Activated CD8-positive, alpha-beta memory T cell treated with anti-CD3 and anti-CD28 coated beads for 36 hours (primary cell): Measurements from ENCODE around the gene SURF2. TPM values are rescaled to one million over a fixed set of nuclear protein-coding genes. Genes with fewer than 3 reads are reported as not detected.

ENCODE experiments used
- CTCF ChIA-PET: fragments of 350-600 bp; sonication (Branson Sonifier 250); formaldehyde crosslinking; loops from one replicate; lab custom pipeline; 2021; ENCODE audit warnings: antibody characterized with exemption; lab: Charles Lee
- POLR2A ChIA-PET: fragments of 350-600 bp; sonication (Branson Sonifier 250); formaldehyde crosslinking; loops from one replicate; lab custom pipeline; 2021; ENCODE audit warnings: antibody characterized with exemption; lab: Charles Lee
- total RNA-seq, 2 experiments: library from RNA; stranded (reverse); gene quantifications; one replicate each; pipeline ENCODE4 v1.2.3, GENCODE V29; 2021

The SURF2 gene
- total RNA-seq, 2 experiments from 2014 or later = 29.7 to 30.9 TPM

DNA sequence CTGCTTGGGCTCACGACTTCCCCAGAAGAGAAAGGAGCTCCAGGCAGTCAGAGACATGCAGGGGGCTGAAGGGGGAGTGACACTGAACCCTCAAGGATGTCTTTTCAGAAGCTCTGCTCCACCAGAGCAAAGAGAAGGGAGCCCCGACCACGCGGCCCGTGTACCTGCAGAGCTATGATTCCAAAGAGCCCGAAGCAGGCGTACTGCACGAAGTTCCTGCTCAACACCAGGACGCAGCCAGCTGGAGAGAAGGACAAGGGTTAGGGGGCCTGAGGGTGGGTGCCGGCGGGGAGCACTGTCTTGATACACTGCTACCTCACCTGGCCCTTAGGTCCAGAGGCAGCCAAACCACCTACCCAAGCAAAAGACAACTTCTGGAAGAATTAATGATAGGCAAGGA lies 10.1 kb downstream of the SURF2 start:
- ChIA-PET CTCF (interaction anchor here (1.3 to 1.7 kb wide), 4 partner anchors 10 to 39 kb away, joined by 3 to 7 read pairs (median 4); partner anchors contain the start of genes SURF1 and SURF2), POLR2A (interaction anchor here (0.9 to 2.6 kb wide), 4 partner anchors 9 to 23 kb away, joined by 3 to 12 read pairs (median 6); partner anchors contain the start of genes MED22 and RPL7A)

DNA sequence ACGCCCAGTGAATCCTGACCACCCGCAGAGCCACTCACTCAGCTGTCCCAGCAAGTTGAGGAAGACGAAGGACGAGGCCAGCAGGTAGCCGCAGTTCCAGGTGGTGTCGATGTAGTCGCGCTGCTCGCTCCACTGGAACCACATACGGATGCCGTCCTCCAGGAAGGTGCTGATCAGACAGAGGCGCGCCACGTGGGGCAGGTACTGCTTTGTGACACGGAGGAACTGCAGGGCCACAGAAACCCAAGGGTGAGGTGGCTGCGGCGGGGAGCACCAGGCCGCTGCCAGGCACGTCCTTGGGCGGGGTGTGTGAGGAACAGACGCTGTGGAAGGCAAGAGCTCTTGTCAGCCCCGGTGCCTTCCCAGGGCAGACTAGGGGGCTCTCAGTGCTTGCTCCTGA lies 10.9 kb downstream of the SURF2 start:
- POLR2A ChIA-PET = interaction anchor here (0.7 to 2.6 kb wide), 2 partner anchors 11 to 16 kb away, joined by 4 to 12 read pairs; partner anchors contain the start of gene SURF1

DNA sequence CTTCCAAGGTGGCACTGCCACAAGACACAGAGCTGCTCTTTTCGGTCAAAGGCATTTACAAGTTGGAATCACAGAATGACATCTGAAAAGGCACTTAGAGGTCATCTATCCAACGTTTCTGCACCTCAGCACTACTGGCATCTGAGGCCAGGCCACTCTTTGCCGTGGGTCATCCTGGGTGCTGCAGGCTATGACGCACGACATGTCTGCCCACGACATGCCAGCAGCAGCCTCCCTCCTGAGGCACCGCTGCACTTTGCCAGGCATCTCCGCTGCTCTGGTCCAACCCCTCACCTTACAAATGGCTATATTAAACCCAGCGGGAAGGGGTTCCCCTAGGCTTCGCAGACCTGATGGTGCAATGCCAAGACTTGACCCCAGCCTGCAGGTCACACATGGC lies 11.4 kb downstream of the SURF2 start:
- CTCF ChIA-PET = interaction anchor here (1.6 kb wide), 1 partner anchor 29 kb away, joined by 3 read pairs; no protein-coding TSS in a partner anchor
- POLR2A ChIA-PET = interaction anchor here (0.7 to 10.0 kb wide), 3 partner anchors 11 to 19 kb away, joined by 4 to 172 read pairs (median 93); partner anchors contain the start of genes MED22, RPL7A, SURF1 and SURF2

More for the DNA sequence above, 10.9 kb downstream of the SURF2 start:
- CTCF ChIA-PET = interaction anchor here (1.6 kb wide), 1 partner anchor 28 kb away, joined by 3 read pairs; no protein-coding TSS in a partner anchor

DNA sequence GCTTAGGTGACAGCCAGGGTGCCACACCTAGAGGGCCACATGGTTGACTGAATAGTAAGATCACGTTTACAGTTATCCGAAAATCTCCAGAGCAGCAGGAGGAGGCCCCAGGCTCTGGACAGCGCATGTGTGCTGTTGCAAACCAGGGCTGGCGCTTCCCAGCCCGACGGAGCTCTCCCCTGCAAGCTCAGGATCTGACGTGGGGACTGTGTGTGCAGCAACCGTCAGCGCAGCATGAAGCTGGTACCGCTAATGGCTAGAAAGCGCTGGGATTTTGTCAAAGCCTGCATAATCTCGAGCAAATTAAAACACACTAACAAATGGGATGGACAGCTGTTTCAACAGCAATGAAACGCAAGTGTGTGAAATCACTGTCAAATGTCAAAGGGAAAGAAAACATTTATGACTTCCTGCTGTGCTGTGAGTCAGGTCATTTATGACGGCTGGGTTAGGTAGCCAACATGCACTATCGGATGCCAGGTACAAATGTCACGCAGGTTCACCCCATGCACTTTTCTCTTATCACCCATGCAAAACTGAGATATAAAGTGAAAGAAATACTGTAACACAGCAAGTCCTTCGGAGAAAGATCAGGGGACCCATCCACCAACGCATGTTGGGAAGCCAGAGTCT lies 12.0 kb downstream of the SURF2 start:
- POLR2A ChIA-PET = interaction anchor here (5.2 to 10.0 kb wide), 2 partner anchors 11 to 19 kb away, joined by 93 to 172 read pairs; partner anchors contain the start of genes MED22, RPL7A, SURF1 and SURF2
- CTCF ChIA-PET = no interaction called here

DNA sequence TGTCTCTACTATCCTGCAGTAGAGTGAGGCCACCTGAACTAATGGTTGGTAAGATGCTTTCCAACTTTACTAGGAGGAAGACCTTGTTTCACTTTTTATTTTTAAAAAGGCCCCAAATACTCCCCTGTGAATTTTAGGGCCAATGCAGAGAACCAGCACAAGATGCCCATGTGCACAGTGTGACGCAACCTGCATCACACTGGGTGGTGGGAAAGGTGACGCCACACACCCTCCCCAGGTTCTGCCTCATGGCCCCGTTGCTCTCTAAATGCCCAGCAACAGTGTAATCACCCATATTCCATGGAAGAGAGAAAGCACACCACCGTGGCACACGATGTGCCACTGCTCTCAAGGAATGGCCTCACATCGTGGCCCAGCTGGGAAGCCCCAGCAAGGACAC lies 13.1 kb downstream of the SURF2 start:
- CTCF ChIA-PET = interaction anchor here (1.2 to 4.0 kb wide), 6 partner anchors 10 to 31 kb away, joined by 3 to 41 read pairs (median 12); partner anchors contain the start of genes MED22, RPL7A, SURF1 and SURF2

DNA sequence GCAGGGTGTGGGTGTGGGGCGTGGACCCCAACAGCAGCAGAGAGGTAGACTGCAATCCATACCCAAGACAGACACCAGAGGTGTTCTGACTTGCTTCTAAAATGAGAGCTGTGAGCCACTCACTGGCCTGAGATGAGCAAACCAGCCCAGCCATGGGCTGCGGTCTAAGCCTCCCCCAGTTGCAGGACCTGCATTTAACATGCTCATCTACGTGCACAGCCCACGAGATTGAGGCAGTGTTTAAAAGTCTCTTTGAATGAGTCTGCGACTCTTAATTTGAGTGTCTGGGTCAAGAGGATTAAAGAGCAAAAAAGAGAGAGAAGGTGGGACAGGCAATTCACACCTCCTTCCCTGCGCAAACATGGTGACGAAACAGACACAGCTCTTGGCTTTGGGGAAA lies 13.6 kb downstream of the SURF2 start:
- ChIA-PET CTCF (interaction anchor here (1.2 to 4.0 kb wide), 6 partner anchors 10 to 30 kb away, joined by 3 to 41 read pairs (median 12); partner anchors contain the start of genes MED22, RPL7A, SURF1 and SURF2), POLR2A (interaction anchor here (1.7 to 10.0 kb wide), 3 partner anchors 13 to 90 kb away, joined by 4 to 172 read pairs (median 93); partner anchors contain the start of genes CACFD1, MED22, RPL7A and SURF1)

More for the DNA sequence above, 13.1 kb downstream of the SURF2 start:
- POLR2A ChIA-PET = interaction anchor here (1.7 to 10.0 kb wide), 3 partner anchors 12 to 90 kb away, joined by 4 to 172 read pairs (median 93); partner anchors contain the start of genes CACFD1, MED22, RPL7A and SURF1

DNA sequence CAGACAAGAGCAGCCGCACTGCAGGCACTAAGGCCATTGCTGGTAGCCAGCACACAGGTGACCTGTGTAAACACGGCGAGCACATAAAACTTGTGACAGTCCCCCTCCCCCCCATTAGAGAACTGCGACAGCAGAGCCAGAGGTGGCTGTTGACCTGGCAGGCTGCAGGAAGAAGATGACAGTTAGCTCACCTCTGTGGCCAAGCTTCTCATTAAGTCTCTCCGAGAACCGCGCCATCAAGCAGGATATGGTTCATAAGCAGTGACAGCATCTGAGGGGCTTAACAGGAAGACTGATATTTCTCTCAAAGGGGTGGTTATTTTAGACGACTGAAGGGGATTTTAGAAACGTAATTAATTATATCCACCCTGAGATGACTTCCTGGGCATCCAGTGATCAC lies 14.3 kb downstream of the SURF2 start:
- CTCF ChIA-PET = interaction anchor here (0.8 to 4.0 kb wide), 8 partner anchors 8 to 35 kb away, joined by 3 to 41 read pairs (median 5); partner anchors contain the start of genes MED22, RPL7A, SURF1 and SURF2
- POLR2A ChIA-PET = interaction anchor here (1.1 to 10.0 kb wide), 4 partner anchors 14 to 89 kb away, joined by 4 to 172 read pairs (median 48); partner anchors contain the start of genes CACFD1, MED22, RPL7A and SURF1

DNA sequence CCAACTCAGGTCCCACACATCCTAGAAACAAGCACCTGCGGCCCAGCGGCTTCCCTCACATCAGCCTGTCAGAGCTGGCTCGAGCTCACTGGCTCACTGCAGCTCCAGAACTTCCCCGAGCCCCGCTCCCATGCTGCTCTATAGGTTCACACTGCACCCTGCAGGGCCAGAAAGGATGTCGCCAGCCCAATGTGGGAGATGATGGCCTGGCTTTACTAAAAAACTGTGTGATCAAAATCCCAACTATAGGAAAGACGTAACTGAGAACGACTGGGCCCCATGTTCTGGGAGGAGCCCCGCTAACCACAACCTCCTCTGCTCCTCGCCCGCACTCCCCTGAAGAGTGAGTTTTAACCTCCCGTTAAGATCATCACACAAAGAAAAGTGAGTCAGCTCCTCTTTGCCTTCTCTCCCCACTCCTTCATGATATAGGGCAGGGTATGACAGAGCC lies 14.9 kb downstream of the SURF2 start:
- ChIA-PET POLR2A (interaction anchor here (1.1 to 10.0 kb wide), 5 partner anchors 8 to 88 kb away, joined by 4 to 172 read pairs (median 5); partner anchors contain the start of genes CACFD1, MED22, RPL7A and SURF1), CTCF (interaction anchor here (0.8 to 4.0 kb wide), 9 partner anchors 9 to 115 kb away, joined by 3 to 41 read pairs (median 5); partner anchors contain the start of genes MED22, RPL7A, SURF1 and SURF2)

DNA sequence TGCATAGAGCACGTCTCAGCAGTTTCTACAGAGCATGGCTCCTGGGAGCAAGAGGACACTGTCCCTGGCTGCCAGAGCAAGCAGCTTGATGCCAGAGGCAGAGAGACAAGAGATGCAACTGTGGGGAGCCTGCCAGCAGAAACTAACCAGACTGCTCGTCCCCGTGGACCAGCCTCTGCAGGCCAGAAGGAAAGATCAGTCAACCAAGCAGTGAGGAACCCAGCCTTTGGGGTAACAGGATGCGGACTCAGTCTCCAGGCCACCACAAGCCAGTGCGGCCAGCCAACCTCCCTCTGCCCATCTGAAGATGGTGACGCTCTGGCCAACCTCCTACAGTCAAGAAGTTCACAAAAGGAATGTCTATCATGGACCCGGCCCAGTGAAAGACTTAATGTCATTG lies 15.8 kb downstream of the SURF2 start:
- ChIA-PET POLR2A (interaction anchor here (0.7 to 10.0 kb wide), 5 partner anchors 9 to 45 kb away, joined by 3 to 172 read pairs (median 5); partner anchors contain the start of genes MED22, RPL7A, SURF1 and SURF2), CTCF (interaction anchor here (1.1 to 4.0 kb wide), 5 partner anchors 10 to 115 kb away, joined by 3 to 41 read pairs (median 5); partner anchors contain the start of genes MED22, RPL7A, SURF1 and SURF2)

DNA sequence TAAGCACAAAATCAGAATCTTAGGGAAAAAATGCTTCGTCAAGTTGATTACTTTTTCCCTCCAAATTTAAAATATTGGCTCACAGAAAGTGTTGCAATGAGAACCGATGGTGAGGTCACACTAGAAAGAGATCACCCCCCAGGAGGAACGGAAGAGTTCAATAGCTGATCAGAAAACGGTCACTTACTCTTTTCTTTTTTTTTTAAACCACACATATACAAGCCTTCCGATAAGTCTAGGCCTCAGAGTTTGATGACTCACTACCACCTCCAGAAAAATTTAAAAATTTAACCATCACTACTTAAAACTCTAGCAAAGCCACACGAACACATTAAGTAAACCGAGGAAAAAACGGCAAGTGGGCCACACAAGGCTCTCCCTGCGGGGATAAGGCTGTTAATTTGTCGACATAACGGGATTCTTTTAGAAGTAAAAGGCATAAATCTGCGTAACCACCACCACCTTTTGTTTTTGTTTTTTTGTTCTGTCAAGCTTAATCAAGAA lies 18.3 kb downstream of the SURF2 start:
- ChIA-PET CTCF (interaction anchor here (0.6 to 2.2 kb wide), 7 partner anchors 17 to 226 kb away, joined by 3 to 10 read pairs (median 4); no protein-coding TSS in a partner anchor), POLR2A (interaction anchor here (0.6 to 10.0 kb wide), 7 partner anchors 14 to 249 kb away, joined by 3 to 172 read pairs (median 7); partner anchors contain the start of genes ADAMTS13, MED22, RPL7A and SURF1)

DNA sequence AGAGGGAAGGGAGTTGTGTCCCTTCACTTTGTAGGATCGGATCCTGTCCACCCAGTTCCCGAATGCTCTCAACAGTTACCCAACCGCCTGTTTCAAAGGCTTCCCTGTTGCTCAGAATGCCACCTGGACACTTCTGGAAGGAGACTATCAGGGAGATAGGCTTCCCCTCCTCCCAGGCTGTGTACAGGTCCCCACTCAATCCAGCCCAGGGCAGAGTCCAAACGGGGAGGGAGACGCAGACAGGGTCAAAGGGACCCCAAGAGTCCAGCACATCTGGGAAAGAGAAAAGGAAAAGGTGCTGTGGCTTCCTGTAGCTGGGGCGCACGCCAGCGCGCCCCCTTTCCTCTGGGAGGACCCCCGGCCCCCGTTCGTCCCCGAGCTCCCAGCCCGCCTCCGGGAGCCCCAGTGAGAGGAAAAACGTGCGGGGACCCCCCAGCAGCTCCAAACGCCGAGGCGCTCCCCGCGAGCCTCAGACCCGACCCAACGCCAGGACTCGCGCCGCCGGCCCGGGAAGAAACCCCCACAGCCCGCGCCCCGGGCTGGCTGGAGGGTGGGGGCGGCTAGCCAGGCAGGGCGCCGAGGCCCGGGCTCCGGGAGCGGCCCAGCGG lies 18.9 kb downstream of the SURF2 start:
- ChIA-PET CTCF (interaction anchor here (0.6 to 2.2 kb wide), 7 partner anchors 18 to 227 kb away, joined by 3 to 10 read pairs (median 4); no protein-coding TSS in a partner anchor), POLR2A (interaction anchor here (0.8 to 10.0 kb wide), 6 partner anchors 15 to 250 kb away, joined by 4 to 172 read pairs (median 9); partner anchors contain the start of genes ADAMTS13, MED22, RPL7A and SURF1)

DNA sequence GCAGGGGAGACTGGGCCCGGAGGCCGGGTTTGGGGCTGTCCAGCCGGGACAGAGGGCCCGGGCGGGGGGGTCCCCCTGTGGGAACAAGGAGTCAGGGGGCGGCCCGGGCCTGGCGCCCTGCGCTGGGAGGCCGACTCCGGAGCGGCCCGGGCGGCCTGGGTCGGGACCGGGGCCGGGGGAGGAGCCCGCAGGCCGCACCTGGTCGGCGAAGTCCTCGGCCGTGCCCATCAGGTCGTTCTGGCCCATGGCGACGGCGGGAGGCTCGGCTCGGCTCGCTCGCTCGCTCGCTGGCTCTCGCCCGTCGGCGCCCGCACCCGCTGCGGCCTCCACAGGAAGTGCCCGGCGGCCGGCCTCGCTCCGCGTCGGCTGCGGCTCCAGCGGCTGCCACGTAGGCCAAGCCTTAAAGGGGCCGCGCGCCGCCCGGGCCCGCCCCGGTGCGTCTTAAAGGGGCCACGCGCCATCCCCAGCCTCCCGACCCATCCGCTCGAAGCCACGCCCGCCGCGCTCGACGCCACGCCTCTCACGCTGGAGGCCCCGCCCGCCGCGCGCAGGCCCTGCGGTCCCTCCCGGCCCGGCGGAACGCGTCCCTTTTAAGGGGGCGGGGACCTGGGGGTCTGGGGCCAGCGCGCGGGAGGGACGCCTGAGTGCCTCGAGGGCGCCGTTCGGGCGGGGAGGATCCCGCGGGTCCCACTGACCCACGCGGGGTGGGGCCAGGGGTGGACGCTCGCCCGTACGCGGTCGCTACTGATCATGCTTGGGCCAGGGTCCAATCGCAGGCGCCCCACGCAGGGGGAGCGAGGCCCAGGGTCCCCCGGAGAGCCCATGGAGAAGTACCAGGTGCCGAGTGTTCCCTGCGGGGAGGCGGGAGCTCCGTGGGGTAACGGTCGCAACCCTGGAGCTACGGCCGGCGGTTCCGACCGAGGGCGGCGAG lies 19.6 kb downstream of the SURF2 start, which contains the start of the genes STKLD1 and SURF4:
TSS of gene STKLD1 (plus strand) at position 643 of the 931 bp plus-strand sequence. CDS start at position 751, 108 bp downstream.
TSS of gene SURF4 (minus strand) at position 337 of the 931 bp plus-strand sequence. CDS start at position 246, 91 bp downstream.
- ChIA-PET CTCF (interaction anchor here (0.8 to 2.2 kb wide), 6 partner anchors 18 to 190 kb away, joined by 3 to 10 read pairs (median 5); no protein-coding TSS in a partner anchor), POLR2A (interaction anchor here (1.1 to 10.0 kb wide), 5 partner anchors 16 to 250 kb away, joined by 4 to 172 read pairs (median 7); partner anchors contain the start of genes ADAMTS13, MED22 and RPL7A)

DNA sequence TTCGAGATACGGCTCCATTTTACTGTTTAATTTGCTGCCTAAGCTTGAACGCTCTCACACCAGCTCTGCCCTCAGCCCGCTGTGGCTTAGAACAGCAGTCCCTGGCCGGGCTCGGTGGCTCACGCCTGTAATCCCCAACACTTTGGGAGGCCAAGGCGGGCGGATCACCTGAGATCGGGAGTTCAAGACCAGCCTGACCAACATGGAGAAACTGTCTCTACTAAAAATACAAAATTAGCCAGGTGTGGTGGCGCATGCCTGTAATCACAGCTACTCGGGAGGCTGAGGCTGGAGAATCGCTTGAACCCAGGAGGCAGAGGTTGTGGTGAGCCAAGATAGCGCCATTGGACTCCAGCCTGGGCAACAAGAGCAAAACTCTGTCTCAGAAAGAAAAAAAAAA lies 20.9 kb downstream of the SURF2 start:
- POLR2A ChIA-PET = interaction anchor here (1.3 to 10.0 kb wide), 2 partner anchors 23 to 28 kb away, joined by 5 to 172 read pairs; partner anchors contain the start of genes MED22 and RPL7A
- CTCF ChIA-PET = interaction anchor here (0.8 to 1.1 kb wide), 3 partner anchors 27 to 191 kb away, joined by 3 read pairs; no protein-coding TSS in a partner anchor

DNA sequence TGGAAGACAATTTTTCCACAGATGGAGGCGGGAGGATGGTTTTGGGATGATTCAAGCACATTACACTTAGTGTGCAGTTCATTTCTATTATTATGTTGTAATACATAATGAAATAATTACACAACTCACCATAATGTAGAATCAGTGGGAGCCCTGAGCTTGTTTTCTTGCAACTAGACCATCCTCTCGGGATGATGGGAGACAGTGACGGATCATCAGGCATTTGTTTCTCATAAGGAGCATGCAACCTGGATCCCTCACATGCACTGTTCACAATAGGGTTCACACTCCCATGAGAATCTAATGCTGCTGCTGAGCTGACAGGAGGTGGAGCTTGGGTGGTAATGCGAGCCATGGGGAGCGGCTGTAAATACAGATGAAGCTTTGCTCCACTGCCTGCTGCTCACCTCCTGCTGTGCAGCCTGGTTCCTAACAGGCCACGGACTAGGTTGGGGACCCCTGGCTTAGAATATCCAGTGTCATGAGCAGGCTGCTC lies 21.4 kb downstream of the SURF2 start:
- ChIA-PET POLR2A (no interaction called here), CTCF (no interaction called here)

DNA sequence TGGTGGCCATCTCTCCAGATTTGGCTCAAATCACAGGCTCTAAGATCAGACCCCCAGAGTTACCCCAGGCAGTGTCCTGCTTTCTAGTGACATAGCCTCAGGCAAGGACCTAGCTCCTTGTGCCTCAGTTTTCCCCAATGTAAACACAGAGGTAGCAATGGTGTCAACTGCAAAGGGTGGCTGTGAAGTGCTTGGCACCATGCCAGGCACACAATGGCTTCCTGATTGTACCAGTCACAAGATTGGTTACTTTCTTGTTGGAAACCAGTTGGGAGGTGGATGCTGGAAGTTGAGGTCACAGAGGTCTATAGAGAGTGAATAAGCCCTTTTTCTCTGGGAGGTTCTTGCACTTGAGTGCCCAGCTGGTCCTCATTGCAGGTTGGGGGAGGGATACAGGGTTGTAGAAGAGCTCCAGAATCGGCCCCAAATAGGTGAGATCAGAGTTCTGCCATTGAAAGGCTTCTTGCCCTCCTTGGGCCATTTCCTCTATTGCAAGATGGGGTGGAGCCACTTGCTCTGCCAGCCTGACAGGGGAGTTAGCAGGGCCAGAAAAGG lies 22.1 kb downstream of the SURF2 start:
- POLR2A ChIA-PET = interaction anchor here (0.5 kb wide), 1 partner anchor 315 kb away, joined by 3 read pairs; no protein-coding TSS in a partner anchor
- CTCF ChIA-PET = interaction anchor here (1.0 kb wide), 1 partner anchor 100 kb away, joined by 3 read pairs; the partner anchor contains the start of gene SLC2A6
